ENCODE measurements around the gene MTERF1. TPM values are rescaled to one million over a fixed set of nuclear protein-coding genes. Genes with fewer than 3 reads are reported as not detected.

The MTERF1 gene
- polyA plus RNA-seq, 1 experiment: 3.6 TPM

- no peaks in the 10 kb centered on the region for H3K27me3 ChIP-seq (ENCODE audit: control insufficient read depth, insufficient read depth, low read length)
- DNase-seq (ENCODE audit: low read depth): no peak
- ChIA-PET POLR2A (no interaction called here), CTCF (interaction anchor here (1.1 to 1.4 kb wide), 2 partner anchors 16 to 20 kb away, joined by 3 to 4 read pairs; no protein-coding TSS in a partner anchor)
- no peak for TF ChIP-seq CTCF (IDR thresholded peaks at IDR 0.05; ENCODE audit: insufficient read depth, low read depth, low read length)
- H3K4me3 ChIP-seq (ENCODE audit: low read depth, low read length): no peak overlapping the region
- H3K36me3 ChIP-seq (ENCODE audit: control insufficient read depth, insufficient read depth, low read length): no peaks in the 10 kb centered on the region
Observed at GRCh38 chr7:91850455-91850854, 30.0 kb downstream of the MTERF1 start.

GRCh38 chr7:91847876-91848588 is 32.5 kb downstream of the MTERF1 start:
- no peak for TF ChIP-seq CTCF (IDR thresholded peaks at IDR 0.05; ENCODE audit: insufficient read depth, low read depth, low read length)
- no peaks in the 10 kb centered on the region for H3K36me3 ChIP-seq (ENCODE audit: control insufficient read depth, insufficient read depth, low read length)
- POLR2A ChIA-PET: no interaction called here
- no peak for DNase-seq (ENCODE audit: low read depth)
- CTCF ChIA-PET: interaction anchor here (1.1 kb wide), 1 partner anchor 18 kb away, joined by 4 read pairs; no protein-coding TSS in a partner anchor
- no peaks in the 10 kb centered on the region for H3K27me3 ChIP-seq (ENCODE audit: control insufficient read depth, insufficient read depth, low read length)
- H3K4me3 ChIP-seq (ENCODE audit: low read depth, low read length): no peak overlapping the region

GRCh38 chr7:91847231-91847630 is 33.3 kb downstream of the MTERF1 start:
- Histone ChIP-seq H3K27me3 (ENCODE audit: control insufficient read depth, insufficient read depth, low read length) (no peaks in the 10 kb centered on the region), H3K4me3 (ENCODE audit: low read depth, low read length) (no peak overlapping the region), H3K36me3 (ENCODE audit: control insufficient read depth, insufficient read depth, low read length) (no peaks in the 10 kb centered on the region)
- ChIA-PET POLR2A (no interaction called here), CTCF (interaction anchor here (1.1 kb wide), 1 partner anchor 17 kb away, joined by 4 read pairs; no protein-coding TSS in a partner anchor)
- no peak for DNase-seq (ENCODE audit: low read depth)
- no peak for TF ChIP-seq CTCF (IDR thresholded peaks at IDR 0.05; ENCODE audit: insufficient read depth, low read depth, low read length)

- Histone ChIP-seq H3K36me3 (ENCODE audit: control insufficient read depth, insufficient read depth, low read length) (no peaks in the 10 kb centered on the region), H3K27me3 (ENCODE audit: control insufficient read depth, insufficient read depth, low read length) (no peaks in the 10 kb centered on the region), H3K4me3 (ENCODE audit: low read depth, low read length) (no peak overlapping the region)
- DNase-seq (ENCODE audit: low read depth): peak; percentile 9
- TF ChIP-seq CTCF (IDR thresholded peaks at IDR 0.05; ENCODE audit: insufficient read depth, low read depth, low read length): no peak
- ChIA-PET CTCF (interaction anchor here (0.6 to 0.9 kb wide), 2 partner anchors 35 to 606 kb away, joined by 3 read pairs; no protein-coding TSS in a partner anchor), POLR2A (no interaction called here)
Observed at GRCh38 chr7:91846436-91846835, 34.1 kb downstream of the MTERF1 start.

- no peak for TF ChIP-seq CTCF (IDR thresholded peaks at IDR 0.05; ENCODE audit: insufficient read depth, low read depth, low read length)
- DNase-seq (ENCODE audit: low read depth): no peak
- H3K27me3 ChIP-seq (ENCODE audit: control insufficient read depth, insufficient read depth, low read length): no peaks in the 10 kb centered on the region
- no peak overlapping the region for H3K4me3 ChIP-seq (ENCODE audit: low read depth, low read length)
- ChIA-PET CTCF (interaction anchor here (0.9 to 3.8 kb wide), 4 partner anchors 14 to 603 kb away, joined by 4 to 27 read pairs (median 4); partner anchors contain the start of gene GATAD1), POLR2A (no interaction called here)
- H3K36me3 ChIP-seq (ENCODE audit: control insufficient read depth, insufficient read depth, low read length): no peaks in the 10 kb centered on the region
Observed at GRCh38 chr7:91843831-91844230, 36.7 kb downstream of the MTERF1 start.
